ENCODE data around the gene PTPRK.

The PTPRK gene

GRCh38 chr6:127939442-127940066 lies 580.8 kb downstream of the PTPRK start:
- peak; percentile 59 to 62 for DNase-seq (ENCODE audit: low read depth in 2 of 2)
- TF ChIP-seq, protein P1, sequence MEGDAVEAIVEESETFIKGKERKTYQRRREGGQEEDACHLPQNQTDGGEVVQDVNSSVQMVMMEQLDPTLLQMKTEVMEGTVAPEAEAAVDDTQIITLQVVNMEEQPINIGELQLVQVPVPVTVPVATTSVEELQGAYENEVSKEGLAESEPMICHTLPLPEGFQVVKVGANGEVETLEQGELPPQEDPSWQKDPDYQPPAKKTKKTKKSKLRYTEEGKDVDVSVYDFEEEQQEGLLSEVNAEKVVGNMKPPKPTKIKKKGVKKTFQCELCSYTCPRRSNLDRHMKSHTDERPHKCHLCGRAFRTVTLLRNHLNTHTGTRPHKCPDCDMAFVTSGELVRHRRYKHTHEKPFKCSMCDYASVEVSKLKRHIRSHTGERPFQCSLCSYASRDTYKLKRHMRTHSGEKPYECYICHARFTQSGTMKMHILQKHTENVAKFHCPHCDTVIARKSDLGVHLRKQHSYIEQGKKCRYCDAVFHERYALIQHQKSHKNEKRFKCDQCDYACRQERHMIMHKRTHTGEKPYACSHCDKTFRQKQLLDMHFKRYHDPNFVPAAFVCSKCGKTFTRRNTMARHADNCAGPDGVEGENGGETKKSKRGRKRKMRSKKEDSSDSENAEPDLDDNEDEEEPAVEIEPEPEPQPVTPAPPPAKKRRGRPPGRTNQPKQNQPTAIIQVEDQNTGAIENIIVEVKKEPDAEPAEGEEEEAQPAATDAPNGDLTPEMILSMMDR (IDR thresholded peaks at IDR 0.05; ENCODE audit: low read depth, low read length), result no peak
- no peak overlapping the region for H3K4me3 ChIP-seq (replicated peaks in 1 of 2; ENCODE audit: low read depth in 2 of 2, low read length in 2 of 2)

- peak; percentile 73 to 83 for DNase-seq (ENCODE audit: low read depth in 2 of 2)
- TF ChIP-seq, protein P1 (IDR thresholded peaks at IDR 0.05; ENCODE audit: low read depth, low read length), result no peak
- no peak overlapping the region for H3K4me3 ChIP-seq (replicated peaks in 1 of 2; ENCODE audit: low read depth in 2 of 2, low read length in 2 of 2)
These were observed 581.7 kb downstream of the PTPRK start for GRCh38 chr6:127938701-127939100.

DNA sequence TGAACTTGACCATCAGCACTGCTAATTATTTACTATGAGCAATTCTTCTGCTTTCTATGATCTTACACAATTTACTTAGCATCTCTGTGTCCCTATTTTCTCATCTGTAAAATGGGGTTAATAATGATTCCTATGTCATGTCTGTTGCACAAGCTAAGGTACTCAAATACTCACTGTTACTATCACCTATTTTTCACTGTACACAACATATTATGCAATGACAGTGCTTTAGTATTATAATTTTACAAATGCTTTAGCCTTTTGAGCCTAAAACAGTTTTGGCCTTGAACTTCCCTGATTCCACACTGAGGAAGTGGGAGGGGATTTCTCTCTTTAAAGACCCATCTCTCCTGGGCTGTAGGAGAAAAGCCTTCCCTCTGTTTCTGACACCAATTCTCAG lies 582.7 kb downstream of the PTPRK start:
- TF ChIP-seq, protein P1 (IDR thresholded peaks at IDR 0.05; ENCODE audit: low read depth, low read length), result no peak

GRCh38 chr6:127937102-127937501 lies 583.3 kb downstream of the PTPRK start:
- TF ChIP-seq, protein P1 (IDR thresholded peaks at IDR 0.05; ENCODE audit: low read depth, low read length), result no peak

More for the DNA sequence above, 582.7 kb downstream of the PTPRK start:
- DNase-seq (ENCODE audit: low read depth in 2 of 2), result no peak
- H3K4me3 ChIP-seq (replicated peaks in 1 of 2; ENCODE audit: low read depth in 2 of 2, low read length in 2 of 2), result no peak overlapping the region

GRCh38 chr6:127934956-127935355 lies 585.4 kb downstream of the PTPRK start:
- H3K4me3 ChIP-seq (replicated peaks in 1 of 2; ENCODE audit: low read depth in 2 of 2, low read length in 2 of 2), result no peak overlapping the region
- no peak for DNase-seq (ENCODE audit: low read depth in 2 of 2)
- TF ChIP-seq, protein P1 (IDR thresholded peaks at IDR 0.05; ENCODE audit: low read depth, low read length), result no peak

More at GRCh38 chr6:127937102-127937501, 583.3 kb downstream of the PTPRK start:
- no peak overlapping the region for H3K4me3 ChIP-seq (replicated peaks in 1 of 2; ENCODE audit: low read depth in 2 of 2, low read length in 2 of 2)
- DNase-seq (ENCODE audit: low read depth in 2 of 2), result no peak

DNA sequence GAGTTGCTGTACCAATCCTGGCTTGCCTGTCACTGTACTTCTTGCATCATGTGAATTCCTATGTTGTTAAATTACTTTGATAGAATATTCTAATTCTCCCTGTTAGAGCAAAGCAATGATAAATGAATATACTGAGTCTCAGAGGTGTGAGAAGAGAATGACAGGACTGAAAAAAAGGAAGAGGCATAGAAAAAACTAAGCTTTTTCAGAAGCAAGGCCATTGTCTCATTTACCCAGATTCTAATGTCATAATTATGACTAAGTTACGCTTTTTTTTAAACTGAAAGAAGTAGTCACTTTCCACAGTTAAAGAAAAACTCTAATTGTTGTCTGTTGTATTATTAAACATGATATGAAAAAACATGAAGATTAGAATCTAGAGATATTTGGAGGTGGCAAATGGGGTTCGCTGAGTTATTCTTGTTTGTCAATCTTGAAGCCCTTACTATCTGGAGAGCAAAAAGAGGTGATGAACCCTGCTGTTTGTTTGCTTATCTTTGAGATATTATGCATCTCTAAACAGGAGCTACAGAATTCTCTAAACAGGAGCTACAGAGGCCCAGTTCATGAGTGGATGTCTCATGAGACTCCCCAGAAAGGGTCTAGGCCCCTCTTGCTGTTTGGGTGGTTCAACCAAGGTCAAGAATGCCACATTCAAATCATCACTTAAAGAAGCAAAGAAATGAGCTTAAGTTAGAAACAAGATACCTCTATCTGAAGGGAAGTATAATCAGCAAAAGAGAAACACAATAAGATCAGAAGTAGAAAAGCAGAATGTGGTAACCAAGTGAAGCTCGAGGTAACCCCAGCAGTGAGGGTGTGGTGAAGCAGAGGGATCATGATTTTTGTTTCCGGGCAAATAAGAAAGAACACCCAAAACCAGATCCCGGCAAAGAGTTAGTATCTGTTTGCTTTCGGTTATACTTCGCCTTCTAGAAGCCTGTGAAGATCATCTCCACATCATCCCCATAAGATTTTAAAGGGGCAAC lies 586.3 kb downstream of the PTPRK start:
- H3K4me3 ChIP-seq (replicated peaks in 1 of 2; ENCODE audit: low read depth in 2 of 2, low read length in 2 of 2), result no peak overlapping the region
- DNase-seq (ENCODE audit: low read depth in 2 of 2), result no peak
- TF ChIP-seq, protein P1 (IDR thresholded peaks at IDR 0.05; ENCODE audit: low read depth, low read length), result no peak

Measured in cardiac fibroblast (primary cell).